Stimulated activated CD4-positive, alpha-beta T cell treated with anti-CD3 and anti-CD28 coated beads, Interleukin-4, amount 100 ng/mL, for 1 hour (primary cell): ENCODE measurements around the gene SRGAP3.

Experiments used
- DNase-seq: peaks from one replicate; pipeline ENCODE4 v3.0.0-alpha.2; 2020

SRGAP3 gene

GRCh38 chr3:8982509-8982908 lies 266.9 kb downstream of the SRGAP3 start:
- no peak for DNase-seq

DNA sequence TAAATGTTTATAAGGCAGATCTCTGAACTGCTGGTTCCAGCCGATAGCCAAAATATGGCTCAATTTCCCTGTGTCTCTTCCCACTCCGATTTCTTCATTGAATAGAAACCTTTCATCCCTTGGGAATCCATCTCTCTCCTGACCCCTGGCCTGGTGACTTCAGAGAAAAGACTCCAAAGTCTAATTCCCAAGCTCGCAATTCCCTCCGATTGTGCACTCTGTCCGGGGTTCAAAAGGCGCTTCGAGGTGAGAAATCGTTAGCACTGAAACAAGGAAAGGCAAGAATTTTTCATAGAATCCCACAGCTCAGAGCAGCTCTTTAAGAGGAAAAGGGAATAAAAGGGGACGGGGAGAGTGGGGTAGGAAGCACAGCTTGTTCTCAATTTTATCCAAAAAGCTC lies 267.7 kb downstream of the SRGAP3 start:
- DNase-seq = no peak

- DNase-seq = no peak
Observed at GRCh38 chr3:8981296-8981695, 268.1 kb downstream of the SRGAP3 start.

DNA sequence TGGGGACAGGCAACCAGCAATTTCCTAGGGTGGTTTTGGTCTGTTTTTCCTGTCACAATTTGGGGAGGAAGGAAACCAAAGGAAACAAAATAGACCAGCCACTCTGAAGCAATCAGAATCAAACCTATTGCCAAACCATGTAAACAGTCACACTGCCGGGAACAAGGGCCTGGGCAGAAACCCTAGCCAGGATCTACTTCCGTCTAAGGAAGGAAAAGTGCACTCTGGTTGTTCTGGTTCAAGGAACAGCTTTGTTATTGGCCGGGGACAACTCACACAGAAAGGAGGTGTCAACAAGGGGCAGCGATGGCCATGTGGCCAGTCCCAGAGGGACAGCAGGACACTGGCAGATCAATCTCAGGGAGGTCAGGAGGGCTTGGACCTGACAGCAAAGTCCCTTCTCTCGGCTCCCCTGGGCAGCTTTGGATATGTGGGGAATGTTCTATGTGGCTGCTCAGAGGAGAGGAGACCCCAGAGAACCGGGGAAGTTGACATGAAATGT lies 268.6 kb downstream of the SRGAP3 start:
- DNase-seq = no peak

- no peak for DNase-seq
Observed at GRCh38 chr3:8979262-8979661, 270.2 kb downstream of the SRGAP3 start.

GRCh38 chr3:8978551-8978950 lies 270.9 kb downstream of the SRGAP3 start:
- no peak for DNase-seq

DNA sequence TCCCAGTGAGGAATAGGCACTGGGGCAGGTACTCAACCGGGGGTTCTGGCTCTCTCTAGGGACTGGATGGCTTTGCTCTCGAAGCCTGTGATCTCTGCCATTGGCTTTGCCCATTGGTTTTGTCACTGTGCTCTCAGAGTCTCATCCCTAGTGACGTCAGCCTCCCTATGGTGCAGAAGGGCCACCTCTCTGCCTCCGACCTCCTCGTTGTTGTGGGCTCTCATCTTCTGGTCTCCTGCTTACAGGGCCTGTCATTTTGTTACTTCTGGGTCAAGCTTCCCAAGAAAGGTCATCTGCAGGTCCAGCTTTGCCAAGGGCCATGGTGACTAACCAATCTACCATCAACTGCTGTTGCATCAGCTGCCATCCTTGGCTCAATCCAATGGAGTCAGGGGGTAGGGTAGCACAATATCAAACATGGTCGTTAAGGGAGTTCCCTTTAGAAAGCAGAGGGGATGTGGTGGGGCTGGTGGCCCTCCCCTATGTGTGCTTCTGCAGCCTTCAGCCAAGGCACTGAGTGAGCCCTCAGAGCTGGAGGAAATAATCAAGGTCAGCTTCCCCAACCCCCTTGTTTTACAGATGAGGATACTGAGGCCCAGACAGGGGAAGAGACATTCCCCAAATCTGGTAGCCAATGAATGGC lies 272.8 kb downstream of the SRGAP3 start:
- DNase-seq = no peak

- no peak for DNase-seq
Observed at GRCh38 chr3:8975081-8976020, 274.1 kb downstream of the SRGAP3 start.

DNA sequence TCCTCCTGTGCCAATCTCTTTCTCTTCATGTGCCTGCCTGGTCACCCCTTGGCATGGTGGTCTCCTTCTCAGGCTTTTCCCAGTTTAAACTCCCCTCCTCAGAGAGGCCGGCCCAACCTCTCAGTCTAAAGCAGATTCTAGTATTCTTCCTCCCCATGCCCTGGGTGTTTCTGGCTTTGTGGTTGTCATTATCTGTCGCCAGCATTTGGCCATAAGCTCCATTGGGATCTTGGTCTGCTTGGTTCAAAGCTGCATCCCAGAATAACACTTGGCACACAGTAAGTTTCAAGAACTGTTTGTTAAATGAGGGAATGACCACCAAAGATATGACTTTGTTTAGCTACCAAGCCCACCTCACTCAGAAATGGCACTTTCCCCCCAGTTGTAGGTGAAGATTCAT lies 275.0 kb downstream of the SRGAP3 start:
- no peak for DNase-seq

GRCh38 chr3:8972639-8973038 lies 276.8 kb downstream of the SRGAP3 start:
- no peak for DNase-seq

DNA sequence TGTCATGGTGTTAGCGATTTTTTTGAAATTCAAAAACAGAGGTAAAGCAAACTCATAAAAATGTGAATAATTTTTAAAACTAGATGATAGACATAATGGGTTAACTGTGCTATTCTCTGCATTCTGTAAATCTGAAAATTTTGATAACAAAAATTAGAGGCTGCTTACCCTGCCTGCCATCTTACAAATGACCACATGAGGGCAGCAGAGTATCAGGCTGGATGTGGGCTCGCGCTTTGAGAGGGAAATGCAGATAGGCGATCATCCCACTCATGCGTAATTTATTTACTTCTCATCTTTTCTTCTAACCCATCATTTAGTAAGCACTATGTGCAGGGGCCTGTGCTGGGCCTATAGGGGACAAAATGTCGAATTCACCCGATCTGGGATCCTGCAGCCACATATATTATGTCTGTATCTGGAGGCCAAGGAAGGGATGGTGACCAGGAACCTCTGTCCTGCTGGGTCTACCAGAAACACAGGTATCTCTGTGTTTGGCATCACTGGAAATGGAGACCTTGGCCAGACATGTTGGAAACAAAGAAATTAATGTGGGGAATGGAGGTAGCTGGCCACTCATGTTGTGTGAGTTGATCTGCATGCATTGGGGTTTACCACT lies 278.4 kb downstream of the SRGAP3 start:
- DNase-seq = peak; percentile 63

- DNase-seq = no peak
Observed at GRCh38 chr3:8969241-8969640, 280.2 kb downstream of the SRGAP3 start.

- no peak for DNase-seq
Observed at GRCh38 chr3:8968375-8968882, 281.0 kb downstream of the SRGAP3 start.

GRCh38 chr3:8967553-8967952 lies 281.9 kb downstream of the SRGAP3 start:
- DNase-seq = no peak

DNA sequence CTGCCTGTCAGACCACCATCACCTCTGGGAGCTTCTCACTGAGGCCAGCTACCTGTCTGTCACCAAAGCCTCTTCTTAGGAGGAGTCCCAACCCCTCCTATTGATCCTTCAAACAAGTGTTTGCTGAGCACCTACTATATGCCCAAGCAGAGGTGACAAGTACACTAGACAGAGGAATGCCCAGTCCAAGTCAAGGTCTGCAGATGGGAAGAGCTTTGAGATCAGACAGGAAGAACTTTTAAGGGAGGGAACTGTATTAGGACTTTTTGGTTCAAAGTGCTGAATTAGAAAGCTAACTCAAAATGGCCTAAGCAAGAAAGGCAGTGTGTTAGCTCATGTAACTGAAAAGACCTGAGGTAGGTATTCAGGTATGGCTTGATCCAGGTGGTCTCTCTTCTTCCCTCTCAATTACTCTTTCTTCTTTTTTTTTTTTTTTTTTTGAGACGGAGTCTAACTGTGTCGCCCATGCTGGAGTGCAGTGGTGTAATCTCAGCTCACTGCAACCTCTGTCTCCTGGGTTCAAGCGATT lies 282.6 kb downstream of the SRGAP3 start:
- DNase-seq = no peak

- DNase-seq = no peak
Observed at GRCh38 chr3:8966150-8966819, 283.2 kb downstream of the SRGAP3 start.

- DNase-seq = no peak
Observed at GRCh38 chr3:8964436-8965370, 284.7 kb downstream of the SRGAP3 start.

DNA sequence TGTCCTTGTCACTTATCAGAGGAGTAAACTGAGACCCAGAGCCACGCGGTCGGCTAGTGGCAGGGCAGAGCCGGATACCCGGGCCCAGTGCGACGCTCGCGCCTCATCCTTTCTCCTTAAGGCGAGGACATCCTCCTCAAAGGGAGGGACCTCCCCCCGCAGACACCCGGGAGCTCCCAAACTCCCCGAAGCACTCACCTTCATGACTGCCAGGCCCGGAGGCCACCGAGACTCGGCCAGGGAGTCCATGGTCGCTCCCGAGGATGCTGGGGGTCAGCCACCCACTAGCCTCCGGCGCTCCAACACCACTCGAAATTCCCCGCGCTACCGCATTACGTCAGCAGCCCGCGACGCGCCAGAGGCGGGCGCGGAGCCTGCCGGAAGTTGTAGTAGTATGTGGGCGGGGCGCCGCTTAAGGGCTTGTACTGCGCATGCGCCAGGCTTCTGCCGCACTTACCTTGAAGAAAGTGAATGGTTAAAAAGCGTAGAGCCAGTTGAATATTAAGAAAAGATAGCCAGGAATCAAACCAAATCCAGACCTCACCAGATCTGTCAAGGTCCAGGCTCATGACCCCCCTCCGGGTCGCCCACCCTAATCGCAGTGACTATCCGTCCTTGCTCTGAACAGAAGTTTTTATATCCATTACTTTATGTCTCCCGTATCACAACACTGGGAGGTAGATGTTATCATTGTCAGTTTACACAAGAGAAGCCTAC lies 286.2 kb downstream of the SRGAP3 start, which contains the start of gene RAD18:
RAD18 (minus strand) TSS at position 336 of the 717 bp plus-strand sequence; CDS start at position 249, 87 bp downstream.
- DNase-seq = peak; percentile 91

DNA sequence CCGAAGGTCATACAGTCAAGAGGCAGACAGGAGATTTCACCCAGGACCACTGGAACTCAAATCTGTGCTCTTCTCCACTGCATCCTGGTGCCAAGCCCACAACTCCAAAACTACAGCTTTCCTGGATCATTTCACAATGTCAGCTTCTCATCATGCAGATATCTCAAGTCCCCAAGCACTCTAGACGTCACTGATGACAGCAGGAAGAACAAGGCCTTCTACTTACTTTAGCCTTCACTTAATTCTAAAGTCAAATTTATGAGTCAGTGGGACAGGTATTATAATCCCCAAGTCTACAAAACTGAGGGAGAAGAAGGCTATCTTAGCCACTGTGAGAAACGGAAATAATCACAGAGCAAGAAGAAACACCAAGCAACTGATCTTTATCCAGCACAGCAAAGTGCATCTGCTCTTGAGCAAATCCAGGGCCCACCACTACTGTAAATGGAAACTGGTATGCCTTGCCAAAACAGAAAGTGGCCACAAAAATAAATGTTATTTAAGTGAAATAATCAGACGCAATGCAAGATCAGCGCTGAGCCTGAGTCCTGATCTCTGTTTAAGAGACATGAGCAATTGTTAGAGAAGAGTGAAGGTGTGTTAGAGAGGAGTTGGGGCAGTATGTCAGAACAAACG lies 287.1 kb downstream of the SRGAP3 start:
- no peak for DNase-seq

- no peak for DNase-seq
Observed at GRCh38 chr3:8959668-8960067, 289.8 kb downstream of the SRGAP3 start.
